GM18526 (cell line): ENCODE data around the gene SMLR1.

Source experiments
- POLR2A ChIP-seq: IDR thresholded peaks from 3 replicates; pipeline ENCODE4 v1.6.1; 2011; ENCODE audit not compliant: insufficient read length; ENCODE audit errors: extremely low read depth

SMLR1 gene

GRCh38 chr6:130838250-130838860 lies 11.1 kb downstream of the SMLR1 start:
- no peak for TF ChIP-seq POLR2A

- no peak for TF ChIP-seq POLR2A
Observed at GRCh38 chr6:130838951-130839350, 11.7 kb downstream of the SMLR1 start.

GRCh38 chr6:130839379-130839778 lies 12.2 kb downstream of the SMLR1 start:
- no peak for TF ChIP-seq POLR2A

GRCh38 chr6:130840050-130840449 lies 12.8 kb downstream of the SMLR1 start:
- no peak for TF ChIP-seq POLR2A

- TF ChIP-seq POLR2A, result no peak
Observed at GRCh38 chr6:130841128-130841728, 14.0 kb downstream of the SMLR1 start.

- no peak for TF ChIP-seq POLR2A
Observed at GRCh38 chr6:130843575-130844320, 16.5 kb downstream of the SMLR1 start.

- TF ChIP-seq POLR2A, result no peak
Observed at GRCh38 chr6:130846501-130846900, 19.3 kb downstream of the SMLR1 start.

- no peak for TF ChIP-seq POLR2A
Observed at GRCh38 chr6:130847001-130847910, 20.1 kb downstream of the SMLR1 start.

- TF ChIP-seq POLR2A, result no peak
Observed at GRCh38 chr6:130848945-130849344, 21.7 kb downstream of the SMLR1 start.

- no peak for TF ChIP-seq POLR2A
Observed at GRCh38 chr6:130849594-130849993, 22.4 kb downstream of the SMLR1 start.

GRCh38 chr6:130851026-130851425 lies 23.8 kb downstream of the SMLR1 start:
- TF ChIP-seq POLR2A, result no peak

GRCh38 chr6:130852844-130853554 lies 25.8 kb downstream of the SMLR1 start:
- no peak for TF ChIP-seq POLR2A

GRCh38 chr6:130853555-130854183 lies 26.5 kb downstream of the SMLR1 start:
- no peak for TF ChIP-seq POLR2A

GRCh38 chr6:130858054-130858453 lies 30.8 kb downstream of the SMLR1 start:
- TF ChIP-seq POLR2A, result no peak
